GM10248 (cell line): ENCODE data around the gene EFNB2.

Experiments used
- CTCF ChIA-PET: fragments of 300-600 bp; sonication (Branson Sonifier 250); formaldehyde crosslinking; extraction: SDS; loops from one replicate; lab custom pipeline; 2021; ENCODE audit warnings: antibody characterized with exemption; lab: Yijun Ruan, JAX
- POLR2A ChIA-PET: fragments of 350-650 bp; sonication (Branson Sonifier 250); formaldehyde crosslinking; extraction: SDS; loops from one replicate; lab custom pipeline; 2020; ENCODE audit warnings: antibody characterized with exemption; lab: Yijun Ruan, JAX
- DNase-seq: peaks from one replicate; pipeline ENCODE4 v3.0.0; 2012; ENCODE audit errors: extremely low spot score
- TF ChIP-seq, protein P1 (sequence below): IDR thresholded peaks from 2 replicates; pipeline ENCODE4 v1.5.1; 2012; ENCODE audit warnings: mild to moderate bottlenecking, low read depth; ENCODE audit errors: extremely low read depth, missing control alignments, control extremely low read depth

The EFNB2 gene

DNA sequence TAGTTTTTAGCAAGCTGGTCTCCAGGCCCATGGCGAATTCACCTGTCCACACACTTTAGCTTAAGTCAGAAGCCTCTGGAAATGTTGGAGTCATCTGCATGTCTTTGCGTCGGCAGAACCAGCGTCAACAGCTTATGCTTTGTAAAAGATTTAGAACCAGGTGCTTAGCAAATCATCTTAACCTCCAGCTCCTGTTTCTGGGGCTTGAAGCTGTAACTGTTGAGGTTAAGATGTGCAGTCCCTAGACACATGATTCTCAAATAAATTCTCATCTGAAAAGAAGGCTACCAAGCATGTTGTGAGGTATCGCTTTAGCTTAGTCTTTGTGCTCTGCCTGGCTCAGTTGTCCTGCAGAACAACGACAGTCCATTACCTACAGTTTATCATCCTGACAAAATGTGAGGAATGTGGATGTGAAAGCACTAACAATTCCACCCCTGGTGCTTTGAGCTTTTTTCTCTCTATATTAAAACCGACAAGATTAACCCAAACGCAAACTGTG lies 4.4 kb downstream of the EFNB2 start:
- CTCF ChIA-PET = interaction anchor here (0.7 to 1.7 kb wide), 6 partner anchors 9 to 447 kb away, joined by 3 to 4 read pairs (median 3); no protein-coding TSS in a partner anchor
- DNase-seq = no peak
- TF ChIP-seq, protein P1, sequence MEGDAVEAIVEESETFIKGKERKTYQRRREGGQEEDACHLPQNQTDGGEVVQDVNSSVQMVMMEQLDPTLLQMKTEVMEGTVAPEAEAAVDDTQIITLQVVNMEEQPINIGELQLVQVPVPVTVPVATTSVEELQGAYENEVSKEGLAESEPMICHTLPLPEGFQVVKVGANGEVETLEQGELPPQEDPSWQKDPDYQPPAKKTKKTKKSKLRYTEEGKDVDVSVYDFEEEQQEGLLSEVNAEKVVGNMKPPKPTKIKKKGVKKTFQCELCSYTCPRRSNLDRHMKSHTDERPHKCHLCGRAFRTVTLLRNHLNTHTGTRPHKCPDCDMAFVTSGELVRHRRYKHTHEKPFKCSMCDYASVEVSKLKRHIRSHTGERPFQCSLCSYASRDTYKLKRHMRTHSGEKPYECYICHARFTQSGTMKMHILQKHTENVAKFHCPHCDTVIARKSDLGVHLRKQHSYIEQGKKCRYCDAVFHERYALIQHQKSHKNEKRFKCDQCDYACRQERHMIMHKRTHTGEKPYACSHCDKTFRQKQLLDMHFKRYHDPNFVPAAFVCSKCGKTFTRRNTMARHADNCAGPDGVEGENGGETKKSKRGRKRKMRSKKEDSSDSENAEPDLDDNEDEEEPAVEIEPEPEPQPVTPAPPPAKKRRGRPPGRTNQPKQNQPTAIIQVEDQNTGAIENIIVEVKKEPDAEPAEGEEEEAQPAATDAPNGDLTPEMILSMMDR = no peak
- POLR2A ChIA-PET = no interaction called here

DNA sequence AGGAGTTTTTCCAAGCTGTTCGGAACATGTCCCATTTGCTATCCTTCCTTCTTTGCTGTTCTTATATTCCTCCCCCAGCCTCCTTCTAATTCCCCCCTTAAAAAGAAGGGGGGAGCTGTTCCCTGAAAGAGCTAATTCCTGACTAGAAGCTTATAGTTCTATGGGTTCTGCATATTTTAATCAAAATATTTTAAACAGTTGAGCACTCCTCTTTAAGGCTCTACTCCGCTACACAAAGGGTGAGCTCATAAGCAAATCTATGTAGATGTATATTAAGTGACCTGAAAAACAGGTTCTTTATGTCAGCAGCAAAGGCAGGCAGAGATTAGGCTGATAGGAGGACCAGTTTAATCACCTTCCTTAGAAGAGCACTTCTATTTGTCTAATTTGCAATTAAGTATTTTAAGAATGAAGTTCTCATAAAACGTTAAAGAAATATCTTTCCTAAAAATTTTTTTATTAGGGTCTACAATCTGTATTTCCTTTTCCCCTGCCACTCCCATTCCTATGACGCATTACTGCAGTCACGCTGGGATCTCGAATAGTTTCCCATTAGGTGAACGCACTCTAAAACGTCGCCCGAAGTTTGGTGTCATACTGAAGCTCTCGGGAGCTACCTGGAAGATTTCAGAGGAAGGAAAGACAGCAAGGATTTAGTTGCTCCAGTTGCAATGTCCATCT lies 5.2 kb downstream of the EFNB2 start:
- ChIA-PET POLR2A (no interaction called here), CTCF (interaction anchor here (0.7 to 1.7 kb wide), 7 partner anchors 8 to 446 kb away, joined by 3 to 4 read pairs (median 3); no protein-coding TSS in a partner anchor)
- DNase-seq = no peak
- TF ChIP-seq, protein P1 = no peak

DNA sequence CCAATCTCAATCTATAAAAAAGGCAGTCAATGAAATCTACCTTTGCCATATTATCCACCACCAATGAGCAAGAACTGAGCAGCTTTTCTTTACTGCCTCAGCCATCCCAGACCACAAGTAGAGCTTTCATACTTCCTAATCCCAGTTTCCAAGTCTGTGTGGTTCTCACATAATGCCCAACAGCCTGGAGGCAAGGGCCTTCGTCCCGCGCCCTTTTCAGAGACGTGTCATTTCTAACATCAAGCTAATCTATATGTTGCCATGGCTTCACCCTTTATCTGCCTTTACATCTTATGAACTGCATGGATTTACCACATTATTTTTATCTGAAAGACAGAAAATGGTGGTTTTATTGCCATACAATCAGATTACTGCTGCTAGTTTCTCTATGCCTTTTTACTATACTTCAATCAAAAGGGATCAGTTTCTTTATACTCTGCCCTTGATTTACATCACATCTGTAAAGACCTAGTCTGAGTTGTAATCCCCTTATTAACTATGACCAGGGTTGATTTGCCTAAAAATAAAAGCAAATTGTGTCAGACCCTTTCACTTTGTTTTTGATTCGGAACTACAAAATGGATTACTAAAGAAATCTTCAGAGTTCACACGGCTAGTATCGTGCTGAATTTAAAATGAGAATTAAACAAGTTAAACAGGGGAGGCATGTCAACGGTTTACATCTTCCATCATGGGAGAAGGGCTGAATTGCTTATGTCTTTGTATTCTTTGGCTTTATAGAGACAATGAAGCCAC lies 5.9 kb downstream of the EFNB2 start:
- TF ChIP-seq, protein P1 = no peak
- CTCF ChIA-PET = interaction anchor here (1.3 to 1.7 kb wide), 4 partner anchors 8 to 16 kb away, joined by 3 to 5 read pairs (median 4); no protein-coding TSS in a partner anchor
- POLR2A ChIA-PET = no interaction called here
- no peak for DNase-seq

DNA sequence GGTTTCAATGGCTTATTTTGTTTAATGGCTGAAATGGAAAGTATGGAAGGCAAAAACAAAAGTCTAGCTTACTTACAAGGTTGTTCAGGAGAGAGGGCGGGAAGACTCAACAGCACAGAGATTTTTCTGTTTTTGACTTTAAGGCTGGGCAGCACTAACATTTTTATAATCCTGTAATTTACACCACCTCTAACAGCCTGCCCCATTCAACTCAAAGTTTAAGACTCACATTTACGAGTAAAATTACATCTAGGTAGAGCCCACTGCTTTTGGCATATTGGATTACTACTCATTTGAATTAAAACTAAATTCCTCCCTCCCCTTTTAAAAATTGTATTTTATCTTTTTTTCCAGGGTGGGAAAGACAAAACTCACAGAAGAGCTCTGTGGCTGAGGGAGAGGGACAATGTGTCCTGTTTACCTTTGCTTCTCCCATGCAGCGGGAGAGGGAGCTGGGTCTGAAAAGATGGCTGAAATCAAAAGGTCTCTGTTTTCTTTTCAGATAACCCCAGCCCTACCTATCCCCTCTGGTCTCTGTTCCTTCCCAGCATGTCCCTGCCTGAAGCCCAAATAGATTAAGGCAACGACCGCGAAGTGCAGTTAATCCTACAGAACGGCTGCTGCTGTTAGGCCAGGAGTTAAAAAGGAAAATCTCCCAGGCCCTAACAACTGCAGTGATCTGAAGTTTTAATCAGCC lies 6.6 kb downstream of the EFNB2 start:
- no peak for DNase-seq
- ChIA-PET CTCF (interaction anchor here (1.3 to 1.5 kb wide), 2 partner anchors 7 to 9 kb away, joined by 5 to 6 read pairs; no protein-coding TSS in a partner anchor), POLR2A (no interaction called here)
- TF ChIP-seq, protein P1 = no peak

DNA sequence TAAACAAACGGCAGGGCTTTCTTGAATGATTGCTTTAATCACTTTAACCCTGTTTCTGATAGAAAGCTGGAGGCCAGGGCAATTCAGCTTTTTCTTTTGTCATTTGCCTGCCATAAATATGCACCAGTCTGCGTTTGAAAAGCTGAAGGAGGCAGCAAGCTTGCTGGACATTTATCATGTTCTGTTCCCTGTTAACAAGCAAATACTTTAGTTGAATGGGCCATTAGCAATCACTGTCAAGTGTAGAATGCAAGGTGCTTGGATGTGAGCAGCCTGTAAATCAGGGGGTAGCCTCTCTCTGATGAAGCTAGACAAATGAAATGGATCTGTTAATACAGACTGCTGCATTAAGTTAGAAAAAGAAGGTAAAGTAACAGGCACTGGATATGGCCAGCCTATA lies 7.6 kb downstream of the EFNB2 start:
- TF ChIP-seq, protein P1 = no peak
- ChIA-PET CTCF (interaction anchor here (1.5 kb wide), 1 partner anchor 8 kb away, joined by 6 read pairs; no protein-coding TSS in a partner anchor), POLR2A (no interaction called here)
- DNase-seq = no peak

DNA sequence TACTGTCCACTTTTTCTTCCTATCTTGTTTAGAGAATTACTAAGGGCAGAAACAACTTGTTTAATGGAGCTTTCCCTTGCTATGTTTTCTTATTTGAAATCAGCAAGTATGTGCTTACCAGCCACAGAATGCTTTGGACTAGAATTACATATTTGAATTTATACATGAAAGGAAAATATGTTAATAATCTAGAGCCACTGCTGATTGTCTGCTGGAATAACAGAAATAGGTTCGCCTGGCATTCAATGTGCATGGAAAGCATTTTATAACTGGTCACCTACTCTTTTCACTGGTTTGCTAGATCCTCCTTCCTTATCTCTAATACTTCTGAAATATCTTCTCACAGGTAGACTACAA lies 8.0 kb downstream of the EFNB2 start:
- no peak for DNase-seq
- CTCF ChIA-PET = interaction anchor here (1.5 kb wide), 1 partner anchor 9 kb away, joined by 6 read pairs; no protein-coding TSS in a partner anchor
- POLR2A ChIA-PET = no interaction called here
- TF ChIP-seq, protein P1 = no peak
